ENCODE results near the gene GABBR2. TPM values are rescaled to one million over a fixed set of nuclear protein-coding genes. Genes with fewer than 3 reads are reported as not detected.

Gene GABBR2
- total RNA-seq, 1 donor = not detected

DNA sequence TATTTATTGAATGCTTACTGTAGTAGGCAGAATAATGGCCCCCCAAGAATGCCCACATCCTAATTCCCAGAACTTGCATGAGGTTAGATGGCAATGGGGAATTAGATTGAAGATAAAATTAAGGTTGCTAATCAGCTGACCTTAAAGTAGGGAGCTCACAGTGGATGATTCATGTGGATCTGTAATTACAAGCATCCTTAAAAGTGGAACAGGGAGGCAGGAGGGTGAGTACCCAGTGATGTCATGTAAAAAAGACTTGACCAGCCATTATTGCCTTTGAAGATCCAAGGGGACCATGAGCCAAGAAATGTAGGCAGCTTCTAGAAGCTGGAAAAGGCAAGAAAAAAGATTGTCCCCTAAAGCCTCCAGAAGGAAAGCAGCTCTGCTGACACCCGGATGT, 71.4 kb downstream of the GABBR2 start:
- TF ChIP-seq, protein P1, sequence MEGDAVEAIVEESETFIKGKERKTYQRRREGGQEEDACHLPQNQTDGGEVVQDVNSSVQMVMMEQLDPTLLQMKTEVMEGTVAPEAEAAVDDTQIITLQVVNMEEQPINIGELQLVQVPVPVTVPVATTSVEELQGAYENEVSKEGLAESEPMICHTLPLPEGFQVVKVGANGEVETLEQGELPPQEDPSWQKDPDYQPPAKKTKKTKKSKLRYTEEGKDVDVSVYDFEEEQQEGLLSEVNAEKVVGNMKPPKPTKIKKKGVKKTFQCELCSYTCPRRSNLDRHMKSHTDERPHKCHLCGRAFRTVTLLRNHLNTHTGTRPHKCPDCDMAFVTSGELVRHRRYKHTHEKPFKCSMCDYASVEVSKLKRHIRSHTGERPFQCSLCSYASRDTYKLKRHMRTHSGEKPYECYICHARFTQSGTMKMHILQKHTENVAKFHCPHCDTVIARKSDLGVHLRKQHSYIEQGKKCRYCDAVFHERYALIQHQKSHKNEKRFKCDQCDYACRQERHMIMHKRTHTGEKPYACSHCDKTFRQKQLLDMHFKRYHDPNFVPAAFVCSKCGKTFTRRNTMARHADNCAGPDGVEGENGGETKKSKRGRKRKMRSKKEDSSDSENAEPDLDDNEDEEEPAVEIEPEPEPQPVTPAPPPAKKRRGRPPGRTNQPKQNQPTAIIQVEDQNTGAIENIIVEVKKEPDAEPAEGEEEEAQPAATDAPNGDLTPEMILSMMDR (IDR thresholded peaks at IDR 0.05; ENCODE audit: insufficient read depth, low read depth, low read length) = no peak
- DNase-seq (ENCODE audit: low read depth) = no peak
- no peak overlapping the region for H3K4me3 ChIP-seq (ENCODE audit: low read depth, low read length)

DNA sequence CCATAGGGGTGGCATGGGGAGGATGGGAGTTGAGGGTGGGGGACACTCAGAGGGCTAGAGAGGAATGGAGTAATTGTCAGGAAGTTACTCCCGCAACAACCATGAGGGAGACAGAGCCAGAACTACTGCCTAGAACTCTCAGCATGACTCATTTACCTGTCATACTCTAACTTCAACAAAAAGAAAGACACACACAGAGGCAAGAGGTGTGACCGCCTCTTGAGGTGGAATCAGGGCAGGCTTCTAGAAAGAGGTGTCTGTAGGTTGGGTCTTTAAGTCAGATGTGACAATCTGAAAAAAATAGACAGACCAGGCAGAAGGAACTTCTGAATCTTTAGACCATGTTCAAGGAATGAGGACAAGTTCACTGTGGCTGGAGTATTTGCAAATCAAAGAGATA, 73.4 kb downstream of the GABBR2 start:
- no peak overlapping the region for H3K4me3 ChIP-seq (ENCODE audit: low read depth, low read length)
- DNase-seq (ENCODE audit: low read depth) = no peak

DNA sequence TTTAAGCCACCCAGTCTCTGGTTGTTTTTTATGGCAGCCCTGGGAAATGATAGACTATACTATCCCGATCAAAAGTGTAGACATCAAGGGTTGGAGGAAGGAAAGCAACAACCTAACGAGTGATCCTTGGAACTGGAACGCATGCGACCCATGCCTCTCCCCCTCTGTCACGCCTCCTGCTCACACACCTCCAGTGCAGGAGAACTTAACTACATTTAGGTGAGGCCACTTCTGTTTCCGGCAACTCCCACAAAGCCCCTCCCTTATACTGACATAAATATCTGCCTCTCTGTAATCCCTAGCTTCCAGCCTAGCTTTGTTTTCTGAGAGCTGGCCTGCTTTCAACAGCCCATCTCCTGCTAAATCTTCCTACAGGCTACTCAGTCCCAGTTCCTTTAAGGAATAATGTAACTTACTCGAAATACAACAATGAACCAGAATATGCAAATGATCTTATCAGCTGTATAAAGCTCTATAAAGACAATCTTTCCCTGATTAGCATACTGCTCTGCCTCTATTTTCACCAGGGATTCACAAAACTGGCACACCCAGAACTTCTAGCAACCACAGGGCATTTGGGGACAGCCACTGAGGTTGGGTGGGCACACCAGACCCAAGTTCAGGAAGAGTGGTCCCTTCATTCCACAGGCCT, 73.9 kb downstream of the GABBR2 start:
- H3K4me3 ChIP-seq (ENCODE audit: low read depth, low read length) = no peak overlapping the region
- no peak for DNase-seq (ENCODE audit: low read depth)
- TF ChIP-seq, protein P1 (IDR thresholded peaks at IDR 0.05; ENCODE audit: insufficient read depth, low read depth, low read length) = no peak

More for the DNA sequence above, 73.4 kb downstream of the GABBR2 start:
- TF ChIP-seq, protein P1 (IDR thresholded peaks at IDR 0.05; ENCODE audit: insufficient read depth, low read depth, low read length) = no peak

DNA sequence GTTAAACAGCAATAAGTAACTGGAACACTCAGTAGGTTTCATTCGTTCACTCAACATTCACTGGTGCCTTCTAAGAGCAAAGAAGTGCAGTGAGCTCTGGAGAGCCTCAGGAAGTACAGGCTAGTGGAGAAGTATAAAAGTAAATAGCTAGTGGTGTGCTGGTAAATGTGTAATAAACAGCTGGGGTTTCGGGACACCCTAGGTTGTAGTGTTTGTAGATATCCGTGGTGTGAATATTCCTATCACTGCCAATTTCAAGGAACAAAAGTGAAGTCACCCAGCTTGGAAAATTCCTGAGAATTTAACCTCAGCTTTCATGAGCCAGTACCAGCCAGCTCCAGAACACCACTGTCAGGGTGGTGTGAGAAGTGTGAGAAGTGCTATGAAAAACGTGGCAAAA, 75.9 kb downstream of the GABBR2 start:
- TF ChIP-seq, protein P1 (IDR thresholded peaks at IDR 0.05; ENCODE audit: insufficient read depth, low read depth, low read length) = no peak
- DNase-seq (ENCODE audit: low read depth) = no peak
- no peak overlapping the region for H3K4me3 ChIP-seq (ENCODE audit: low read depth, low read length)

DNA sequence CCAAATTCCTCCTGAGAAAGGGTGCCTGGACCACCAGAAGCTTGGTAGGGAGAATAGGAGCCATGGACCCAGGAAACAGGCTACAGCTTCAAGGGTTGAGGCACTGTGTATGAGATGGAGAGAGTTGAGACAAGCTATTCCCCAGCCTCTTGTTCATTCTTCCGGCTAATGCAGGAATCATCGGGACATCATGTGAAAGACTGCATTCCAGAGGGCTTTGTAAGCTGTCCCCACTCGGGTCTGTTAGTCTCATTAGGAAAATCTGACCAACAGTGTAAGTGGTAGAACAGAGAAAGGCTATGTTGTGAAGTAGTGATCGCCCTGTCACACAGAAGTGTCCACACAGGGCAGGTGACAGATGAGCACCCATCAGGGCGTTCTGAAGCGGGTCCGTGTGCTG, 81.4 kb downstream of the GABBR2 start:
- TF ChIP-seq, protein P1 (IDR thresholded peaks at IDR 0.05; ENCODE audit: insufficient read depth, low read depth, low read length) = no peak
- H3K4me3 ChIP-seq (ENCODE audit: low read depth, low read length) = no peak overlapping the region
- DNase-seq (ENCODE audit: low read depth) = no peak

DNA sequence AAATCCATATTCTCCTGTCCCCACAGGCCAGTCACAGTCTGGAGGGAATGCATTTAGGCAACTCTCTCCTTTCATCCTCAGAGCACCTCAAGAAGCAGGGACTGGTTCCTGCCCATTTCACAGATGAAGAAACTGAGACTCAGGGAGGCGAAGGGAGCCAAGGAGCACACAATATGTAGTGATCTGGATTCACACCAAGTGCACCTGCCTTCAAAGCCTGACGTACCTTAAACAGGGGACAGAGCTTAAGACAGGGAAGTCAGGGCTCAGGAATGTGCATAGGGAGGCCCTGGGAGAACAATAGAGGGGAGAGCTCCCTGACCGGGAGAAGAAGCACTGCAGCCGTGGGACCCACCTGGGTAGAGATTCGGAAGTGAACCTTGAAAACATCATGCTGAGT, 83.0 kb downstream of the GABBR2 start:
- no peak overlapping the region for H3K4me3 ChIP-seq (ENCODE audit: low read depth, low read length)
- TF ChIP-seq, protein P1 (IDR thresholded peaks at IDR 0.05; ENCODE audit: insufficient read depth, low read depth, low read length) = no peak

DNA sequence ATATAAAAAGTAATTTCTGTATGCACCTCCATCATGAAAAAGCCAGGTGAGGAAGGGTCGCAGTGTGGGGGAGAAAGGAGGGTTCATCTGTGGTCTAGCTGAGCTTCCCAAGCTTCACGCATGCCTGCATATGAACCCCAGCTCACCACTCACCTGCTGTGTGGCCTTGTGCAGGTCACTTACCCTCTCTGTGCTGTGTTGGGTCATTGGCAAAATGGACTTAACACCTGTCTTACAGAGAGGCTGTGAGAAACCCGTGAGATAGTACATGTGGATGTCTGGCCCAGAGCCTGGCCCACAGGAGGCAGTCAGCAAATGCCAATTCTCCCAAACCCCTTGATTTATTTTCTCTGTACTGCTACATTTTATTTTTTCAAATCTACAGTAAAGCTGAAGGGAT, 88.9 kb downstream of the GABBR2 start:
- H3K4me3 ChIP-seq (ENCODE audit: low read depth, low read length) = no peak overlapping the region
- DNase-seq (ENCODE audit: low read depth) = no peak
- TF ChIP-seq, protein P1 (IDR thresholded peaks at IDR 0.05; ENCODE audit: insufficient read depth, low read depth, low read length) = no peak

More for the DNA sequence above, 83.0 kb downstream of the GABBR2 start:
- no peak for DNase-seq (ENCODE audit: low read depth)

Measured in fibroblast of villous mesenchyme (primary cell).